Small intestine (tissue), 7 donors: ENCODE measurements around the gene SEC14L1. TPM values are rescaled to one million over a fixed set of nuclear protein-coding genes. Genes with fewer than 3 reads are reported as not detected.
A peak's percentile ranks its signal among the peaks of the same experiment; 100 is the strongest.

Experiments
- DNase-seq, 2 donors: peaks; one replicate each; pipeline versions ENCODE4 v3.0.0 to v3.0.0-alpha.2; 2013
- FAIRE-seq: peaks from 2 replicates; lab custom pipeline; 2012; peaks lifted over from hg19 to GRCh38; lab: Jason Lieb, UNC
- H3K27ac ChIP-seq, 3 donors: one replicate each; pipeline ENCODE4 v1.5.1; 2013; ENCODE audit warnings: low read length in 2 of 3, mild to moderate bottlenecking in 2 of 3, control low read depth in 1 of 3, inconsistent platforms in 1 of 3, low read depth in 1 of 3, moderate library complexity in 1 of 3
- H3K27me3 ChIP-seq, 3 donors: one replicate each; pipeline ENCODE4 v1.6.1; 2013; ENCODE audit warnings: low read length in 3 of 3, inconsistent platforms in 1 of 3; ENCODE audit not compliant: control insufficient read depth in 3 of 3, insufficient read depth in 3 of 3
- H3K36me3 ChIP-seq, 3 donors: one replicate each; pipeline ENCODE4 v1.6.1; 2013; ENCODE audit warnings: low read length in 3 of 3, inconsistent platforms in 1 of 3, low read depth in 1 of 3, mild to moderate bottlenecking in 1 of 3, moderate library complexity in 1 of 3; ENCODE audit not compliant: control insufficient read depth in 3 of 3, insufficient read depth in 2 of 3
- H3K4me1 ChIP-seq, 3 donors: one replicate each; pipeline ENCODE4 v1.6.1; 2013; ENCODE audit warnings: low read length in 2 of 3, inconsistent platforms in 1 of 3, low read depth in 1 of 3, mild to moderate bottlenecking in 1 of 3, moderate library complexity in 1 of 3; ENCODE audit not compliant: control insufficient read depth in 3 of 3, insufficient read depth in 2 of 3
- H3K4me3 ChIP-seq, 3 donors: one replicate each; pipeline ENCODE4 v1.5.1; 2013; ENCODE audit warnings: low read length in 3 of 3, control low read depth in 1 of 3, inconsistent platforms in 1 of 3, low read depth in 1 of 3, mild to moderate bottlenecking in 1 of 3, moderate library complexity in 1 of 3
- H3K9me3 ChIP-seq, 2 donors: one replicate each; pipeline ENCODE4 v1.6.1; 2013; ENCODE audit warnings: low read depth in 1 of 2, low read length in 1 of 2; ENCODE audit not compliant: control insufficient read depth in 2 of 2, insufficient read depth in 1 of 2
- WGBS, 3 donors: extraction: QIAGEN DNeasy Blood & Tissue Kit; methylation state at CpG; one replicate each; pipeline ENCODE4 v1.1.7; 2013; 5-methylcytosine and 5-hydroxymethylcytosine counted together
- polyA plus RNA-seq, 4 donors: library from polyadenylated mRNA; stranded (reverse) in 3 of 4; unstranded in 1 of 4; fragments of 200-250 nt in 3 of 4; fragments of 120-200 nt in 1 of 4; gene quantifications; one replicate each; pipeline versions ENCODE4 v1.2.1 to v1.2.3, GENCODE V29; 2013
- donor health status: healthy with polysubstance abuse.
- donor health status: control.
- donor health status: control.
- donor health status: Bipolar disorder and iron deficiency.
- donor health status: healthy.

SEC14L1 gene
- polyA plus RNA-seq, 4 donors: 14.5 to 27.4 (median 20.7) TPM

- Histone ChIP-seq H3K4me3 (no peak overlapping the region), H3K27ac (peak overlapping the region in 1 of 3 donors; percentile 12), H3K4me1 (peaks cover 2 to 6% (median 2%) of the 10 kb centered on the region in 3 donors), H3K9me3 (no peaks in the 10 kb centered on the region), H3K27me3 (no peaks in the 10 kb centered on the region), H3K36me3 (no peaks in the 10 kb centered on the region)
- FAIRE-seq: no peak
- 79 to 83% (median 80%) methylated on average over 7 of the region's 7 CpGs for WGBS, 3 donors
- no peak for DNase-seq
Observed at GRCh38 chr17:77120868-77121267, 19.9 kb upstream of the SEC14L1 start.

- H3K36me3 ChIP-seq: no peaks in the 10 kb centered on the region
- no peaks in the 10 kb centered on the region for H3K9me3 ChIP-seq
- peaks cover 2 to 8% (median 4%) of the 10 kb centered on the region in 3 donors for H3K4me1 ChIP-seq
- DNase-seq: peak in 1 of 2 donors; percentile 44
- H3K27ac ChIP-seq: peak overlapping the region in 2 of 3 donors; percentile 44 to 78
- no peak for FAIRE-seq
- no peak overlapping the region for H3K4me3 ChIP-seq
- H3K27me3 ChIP-seq: no peaks in the 10 kb centered on the region
- WGBS, 3 donors: 46 to 53% (median 51%) methylated on average over 15 of the region's 15 CpGs
Observed at GRCh38 chr17:77124192-77124889, 16.4 kb upstream of the SEC14L1 start.

GRCh38 chr17:77125432-77125901, 15.3 kb upstream of the SEC14L1 start:
- H3K27ac ChIP-seq: peak overlapping the region in 1 of 3 donors; percentile 63
- no peaks in the 10 kb centered on the region for H3K36me3 ChIP-seq
- no peak overlapping the region for H3K4me3 ChIP-seq
- 56 to 62% (median 60%) methylated on average over 8 of the region's 8 CpGs for WGBS, 3 donors
- H3K9me3 ChIP-seq: no peaks in the 10 kb centered on the region
- DNase-seq (no peak), FAIRE-seq (no peak)
- no peaks in the 10 kb centered on the region for H3K27me3 ChIP-seq
- peaks cover 2 to 9% (median 6%) of the 10 kb centered on the region in 3 donors for H3K4me1 ChIP-seq

- no peaks in the 10 kb centered on the region for H3K9me3 ChIP-seq
- H3K27me3 ChIP-seq: no peaks in the 10 kb centered on the region
- no peak for FAIRE-seq
- 13 to 52% (median 22%) methylated on average over 7 of the region's 7 CpGs for WGBS, 3 donors
- peak in 1 of 2 donors; percentile 63 for DNase-seq
- no peaks in the 10 kb centered on the region for H3K36me3 ChIP-seq
- peak overlapping the region in 1 of 3 donors; percentile 63 for H3K27ac ChIP-seq
- peaks cover 2 to 9% (median 6%) of the 10 kb centered on the region in 3 donors for H3K4me1 ChIP-seq
- no peak overlapping the region for H3K4me3 ChIP-seq
Observed at GRCh38 chr17:77126519-77126918, 14.2 kb upstream of the SEC14L1 start.

- DNase-seq (peak in 1 of 2 donors; percentile 76), FAIRE-seq (no peak)
- Histone ChIP-seq H3K4me1 (peaks cover 2 to 9% (median 6%) of the 10 kb centered on the region in 3 donors), H3K27ac (peak overlapping the region in 2 of 3 donors; percentile 56 to 87), H3K36me3 (no peaks in the 10 kb centered on the region), H3K9me3 (no peaks in the 10 kb centered on the region), H3K4me3 (peak overlapping the region in 1 of 3 donors; percentile 15), H3K27me3 (no peaks in the 10 kb centered on the region)
- 47 to 64% (median 50%) methylated on average over 18 of the region's 18 CpGs for WGBS, 3 donors
Observed at GRCh38 chr17:77127735-77128361, 12.9 kb upstream of the SEC14L1 start.

GRCh38 chr17:77128896-77129567, 11.7 kb upstream of the SEC14L1 start:
- no peaks in the 10 kb centered on the region for H3K9me3 ChIP-seq
- H3K36me3 ChIP-seq: no peaks in the 10 kb centered on the region
- peak overlapping the region in 2 of 3 donors; percentile 17 to 86 for H3K27ac ChIP-seq
- H3K4me1 ChIP-seq: peaks cover 2 to 9% (median 6%) of the 10 kb centered on the region in 3 donors
- DNase-seq (no peak), FAIRE-seq (no peak)
- H3K4me3 ChIP-seq: no peak overlapping the region
- H3K27me3 ChIP-seq: no peaks in the 10 kb centered on the region
- WGBS, 3 donors: 60 to 84% (median 75%) methylated on average over 10 of the region's 10 CpGs

GRCh38 chr17:77129568-77130301, 11.0 kb upstream of the SEC14L1 start:
- H3K9me3 ChIP-seq: no peaks in the 10 kb centered on the region
- H3K4me1 ChIP-seq: peaks cover 0 to 9% (median 3%) of the 10 kb centered on the region in 3 donors
- FAIRE-seq: no peak

More at GRCh38 chr17:77129568-77130301, 11.0 kb upstream of the SEC14L1 start:
- DNase-seq: no peak
- H3K36me3 ChIP-seq: no peaks in the 10 kb centered on the region
- peak overlapping the region in 2 of 3 donors; percentile 17 to 71 for H3K27ac ChIP-seq
- H3K27me3 ChIP-seq: no peaks in the 10 kb centered on the region
- H3K4me3 ChIP-seq: no peak overlapping the region
- 38 to 50% (median 45%) methylated on average over 13 of the region's 13 CpGs for WGBS, 3 donors
